HepG2 (cell line): Measurements from ENCODE around the gene MSX2. TPM values are rescaled to one million over a fixed set of nuclear protein-coding genes. Genes with fewer than 3 reads are reported as not detected.

Experiments used
- ATAC-seq: fragments of 200-7000 bp; cut with Tn5 transposase; 3 replicates; pipeline ENCODE4 v1.9.1; 2020; ENCODE audit warnings: mild to moderate bottlenecking, moderate library complexity
- BruUV-seq: library from RNA; stranded (reverse); fragments of 400-500 nt; replicated peaks from 2 replicates; lab custom pipeline; 2021; lab: Mats Ljungman, UMichigan
- CTCF ChIA-PET: fragments of 300-600 bp; formaldehyde crosslinking; extraction: SDS; loops from one replicate; lab custom pipeline; 2021; ENCODE audit warnings: low total read pairs, inconsistent platforms, low intra/inter-chr PET ratio; lab: Yijun Ruan, JAX
- POLR2A ChIA-PET: fragments of 350-600 bp; sonication (Branson Sonifier 250); formaldehyde crosslinking; loops from one replicate; lab custom pipeline; 2020; ENCODE audit warnings: antibody characterized with exemption, inconsistent platforms; lab: Yijun Ruan, JAX
- DNase-seq: peaks from one replicate; pipeline ENCODE4 v3.0.0-alpha.2; 2015; ENCODE audit warnings: low spot score
- FAIRE-seq: peaks from 3 replicates; lab custom pipeline; 2011; peaks lifted over from hg19 to GRCh38; lab: Jason Lieb, UNC
- H2AFZ ChIP-seq: one replicate; pipeline ENCODE4 v1.6.1; 2011; ENCODE audit warnings: low read length, inconsistent platforms
- H3K27ac ChIP-seq: fragments of 300-600 bp; 3 replicates; pipeline ENCODE4 v1.8.0; 2011; ENCODE audit warnings: mixed run types, mild to moderate bottlenecking, mixed read lengths, low read length, inconsistent platforms; ENCODE audit not compliant: insufficient read depth; ENCODE audit errors: extremely low read length
- H3K27me3 ChIP-seq, 2 experiments: fragments of 200-600 bp in 1 of 2; 2 replicates in 1 of 2; 3 replicates in 1 of 2; pipeline versions ENCODE4 v1.6.0 to v1.8.0; 2011; ENCODE audit warnings: low read length in 2 of 2, mild to moderate bottlenecking in 2 of 2, moderate library complexity in 2 of 2, inconsistent platforms in 1 of 2; ENCODE audit not compliant: insufficient read depth in 2 of 2, control insufficient read depth in 1 of 2
- H3K36me3 ChIP-seq, 2 experiments: fragments of 200-600 bp in 1 of 2; replicated peaks in 1 of 2; 2 replicates in 1 of 2; 3 replicates in 1 of 2; pipeline versions ENCODE4 v1.5.1 to v1.8.0; 2011; ENCODE audit warnings: low read length in 2 of 2, inconsistent platforms in 1 of 2; ENCODE audit not compliant: insufficient read depth in 2 of 2, control insufficient read depth in 1 of 2
- H3K4me1 ChIP-seq: 2 replicates; pipeline ENCODE4 v1.5.1; 2012; ENCODE audit warnings: low read length, inconsistent platforms; ENCODE audit not compliant: insufficient read depth
- H3K4me2 ChIP-seq: 2 replicates; pipeline ENCODE4 v1.6.0; 2011; ENCODE audit warnings: low read depth, low read length, inconsistent platforms
- H3K4me3 ChIP-seq, 3 experiments: fragments of 200-600 bp in 1 of 3; sonication (generic), shearing (Covaris generic) in 1 of 3; replicated peaks in 1 of 3; 2 replicates each; pipeline ENCODE4 v1.5.1; 2011 to 2016; ENCODE audit warnings: low read length in 3 of 3, inconsistent platforms in 2 of 3, low read depth in 2 of 3, mild to moderate bottlenecking in 2 of 3, control low read depth in 1 of 3, mixed read lengths in 1 of 3; ENCODE audit not compliant: insufficient read depth in 1 of 3
- H3K79me2 ChIP-seq: one replicate; pipeline ENCODE4 v1.6.1; 2011; ENCODE audit warnings: low read length, inconsistent platforms; ENCODE audit not compliant: insufficient read depth
- H3K9ac ChIP-seq: 2 replicates; pipeline ENCODE4 v1.6.0; 2011; ENCODE audit warnings: mild to moderate bottlenecking, low read depth, low read length, inconsistent platforms; ENCODE audit not compliant: insufficient read depth
- H3K9me3 ChIP-seq: 2 replicates; pipeline ENCODE4 v1.5.1; 2012; ENCODE audit warnings: mild to moderate bottlenecking, low read length
- H4K20me1 ChIP-seq: 2 replicates; pipeline ENCODE4 v1.6.0; 2011; ENCODE audit warnings: inconsistent platforms, mild to moderate bottlenecking, low read length, moderate library complexity; ENCODE audit not compliant: insufficient read depth
- ASH2L ChIP-seq: fragments of 300-600, 200-600 bp; sonication (generic); IDR thresholded peaks from 2 replicates; pipeline ENCODE4 v1.7.0; 2017; ENCODE audit warnings: low read depth, mild to moderate bottlenecking, moderate library complexity, mixed read lengths, low read length; ENCODE audit not compliant: insufficient read length
- ATF4 ChIP-seq, 2 experiments: fragments of 450-650 bp in 1 of 2; sonication (generic) in 1 of 2; formaldehyde crosslinking; IDR thresholded peaks; 2 replicates each; pipeline versions ENCODE4 v1.5.0 to v1.8.0; 2020 to 2022; ENCODE audit warnings: mild to moderate bottlenecking in 1 of 2, missing genetic modification reagents in 1 of 2
- CCDC6 ChIP-seq: sonication (generic); formaldehyde crosslinking; IDR thresholded peaks from 2 replicates; pipeline ENCODE4 v1.8.1; 2022; ENCODE audit warnings: mild to moderate bottlenecking, missing genetic modification reagents, moderate library complexity
- CEBPB ChIP-seq: IDR thresholded peaks from 2 replicates; pipeline ENCODE4 v1.6.1; 2011; ENCODE audit warnings: low read depth, low read length, improper control_type of control experiment, borderline replicate concordance
- DBP ChIP-seq: sonication (generic); formaldehyde crosslinking; IDR thresholded peaks from 2 replicates; pipeline ENCODE4 v1.4.0; 2020; ENCODE audit warnings: missing genetic modification reagents; ENCODE audit errors: not compliant biosample characterization
- GPN1 ChIP-seq: sonication (generic); formaldehyde crosslinking; IDR thresholded peaks from 2 replicates; pipeline ENCODE4 v1.5.1; 2020; ENCODE audit warnings: missing genetic modification reagents, borderline replicate concordance
- HNF4G ChIP-seq, 2 experiments: sonication (generic) in 1 of 2; formaldehyde crosslinking in 1 of 2; IDR thresholded peaks; 2 replicates each; pipeline versions ENCODE4 v1.4.0 to v1.6.1; 2011 to 2020; ENCODE audit warnings: borderline replicate concordance in 2 of 2, low read depth in 2 of 2, mild to moderate bottlenecking in 2 of 2, low read length in 1 of 2, missing genetic modification reagents in 1 of 2, moderate library complexity in 1 of 2
- KIAA2018 ChIP-seq: sonication (generic); formaldehyde crosslinking; IDR thresholded peaks from 2 replicates; pipeline ENCODE4 v1.5.0; 2020; ENCODE audit warnings: mild to moderate bottlenecking, missing genetic modification reagents, borderline replicate concordance
- MIXL1 ChIP-seq: IDR thresholded peaks from 2 replicates; pipeline ENCODE4 v1.6.1; 2016
- SP1 ChIP-seq, 2 experiments: fragments of 450-650 bp in 1 of 2; sonication (generic) in 1 of 2; formaldehyde crosslinking in 1 of 2; IDR thresholded peaks; 2 replicates each; pipeline versions ENCODE4 v1.4.0 to v1.6.1; 2016 to 2020; ENCODE audit warnings: missing genetic modification reagents in 1 of 2
- ZNF331 ChIP-seq: sonication (generic); formaldehyde crosslinking; IDR thresholded peaks from 2 replicates; pipeline ENCODE4 v1.4.0; 2020; ENCODE audit warnings: missing genetic modification reagents
- ZNF432 ChIP-seq: sonication (generic); formaldehyde crosslinking; IDR thresholded peaks from 2 replicates; pipeline ENCODE4 v1.5.0; 2020; ENCODE audit warnings: missing genetic modification reagents, mild to moderate bottlenecking, borderline replicate concordance
- ZNF451 ChIP-seq: sonication (generic); formaldehyde crosslinking; IDR thresholded peaks from 2 replicates; pipeline ENCODE4 v1.5.0; 2020; ENCODE audit warnings: mild to moderate bottlenecking, missing genetic modification reagents
- ZNF780A ChIP-seq: sonication (generic); formaldehyde crosslinking; IDR thresholded peaks from 2 replicates; pipeline ENCODE4 v1.8.0; 2022; ENCODE audit warnings: mild to moderate bottlenecking, missing genetic modification reagents, moderate library complexity
- WGBS: methylation state at CpG from one replicate; pipeline ENCODE4 v1.1.6; 2017; ENCODE audit warnings: low lambda C conversion rate; 5-methylcytosine and 5-hydroxymethylcytosine counted together
- in situ Hi-C: cut with HindIII; loops from 2 replicates; pipeline ENCODE4 v1.10.0; 2017; ENCODE audit warnings: low pct_unique_long_range_greater_than_20kb; ENCODE audit not compliant: extremely low pct_ligation_motif_present
- intact Hi-C: fragments of 100-400 bp; cut with micrococcal nuclease; formaldehyde crosslinking; loops from one replicate; pipeline ENCODE4 v1.10.0; 2022; ENCODE audit not compliant: unreplicated experiment
- polyA plus RNA-seq, 8 experiments: library from polyadenylated mRNA; depleted of rRNA in 3 of 8; stranded (reverse) in 7 of 8; unstranded in 1 of 8; fragments of >200 nt; fragmentation: Illumina TruSeq in 4 of 8; extraction: Trizol in 4 of 8; gene quantifications; 2 replicates each; pipeline versions ENCODE4 v1.2.1 to v1.2.3, GENCODE V29; 2011 to 2016; ENCODE audit warnings: low read depth in 4 of 8, missing spikeins in 1 of 8, mixed read lengths in 1 of 8; ENCODE audit not compliant: insufficient read depth in 1 of 8
- total RNA-seq, 5 experiments: library from RNA; depleted of rRNA; stranded (reverse); fragments of >200 nt; fragmentation: Illumina TruSeq; extraction: Trizol; gene quantifications; 2 replicates each; pipeline ENCODE4 v1.2.3, GENCODE V29; 2016; ENCODE audit warnings: low read depth in 1 of 5

MSX2 gene
- total and polyA plus RNA-seq, 2 of the 13 experiments (the other 11 are each of a cell fraction or from before 2014, with no cell fraction given), result not detected

- no peaks in the 10 kb centered on the region for H3K79me2 ChIP-seq
- H3K36me3 ChIP-seq, result no peaks in the 10 kb centered on the region
- no peaks in the 10 kb centered on the region for H4K20me1 ChIP-seq
- CTCF ChIA-PET, result no interaction called here
- no peak overlapping the region for H3K9ac ChIP-seq
- WGBS, result 3% methylated on average over 5 of the region's 7 CpGs
- H3K27me3 ChIP-seq, result 0 out of 5 replicates have a peak, but pooled peaks cover 0 to 3% of the 10 kb centered on the region in 2 experiments
- no TSS peak for BruUV-seq
- H3K4me2 ChIP-seq, result no peak overlapping the region
- H3K4me3 ChIP-seq, result no peak overlapping the region
- DNase-seq, result no peak
- no peak overlapping the region for H2AFZ ChIP-seq
- in situ Hi-C loops, result no loop called here
- intact Hi-C loops, result no loop called here
- FAIRE-seq, result no peak
- H3K4me1 ChIP-seq, result no peaks in the 10 kb centered on the region
- H3K27ac ChIP-seq, result no peak overlapping the region
- POLR2A ChIA-PET, result no interaction called here
- no peak for ATAC-seq
- H3K9me3 ChIP-seq, result no peaks in the 10 kb centered on the region
- TF ChIP-seq HNF4G (IDR thresholded peaks at IDR 0.05; ENCODE audit: borderline replicate concordance, low read depth, low read length) (no peak), HNF4G (CRISPR knock-in tag; IDR thresholded peaks at IDR 0.05; ENCODE audit: borderline replicate concordance, low read depth) (no peak), ZNF432 (CRISPR knock-in tag) (no peak), CCDC6 (CRISPR knock-in tag) (no peak), ZNF451 (CRISPR knock-in tag) (no peak), MIXL1 (no peak), KIAA2018 (CRISPR knock-in tag) (no peak), ZNF331 (CRISPR knock-in tag) (no peak), ATF4 (CRISPR knock-in tag; IDR thresholded peaks at IDR 0.05) (no peak), SP1 (IDR thresholded peaks at IDR 0.05) (no peak), SP1 (CRISPR knock-in tag; IDR thresholded peaks at IDR 0.05) (no peak), ZNF780A (CRISPR knock-in tag) (no peak), GPN1 (CRISPR knock-in tag) (no peak), ASH2L (no peak), DBP (no peak), CEBPB (no peak)
Observed at GRCh38 chr5:174680901-174681565, 43.3 kb upstream of the MSX2 start.
